HG02973 (cell line): ENCODE measurements around the gene B4GALNT1.
"Not testable (repeated sequence)": the region's sequence is repeated elsewhere in the genome, so short reads cannot be mapped to it uniquely, and the experiment has no call there.

Experiments used
- ATAC-seq: cut with Tn5 transposase; IDR thresholded peaks from one replicate; pipeline ENCODE4 v1.9.1; 2021; ENCODE audit warnings: moderate library complexity; ENCODE audit not compliant: unreplicated experiment

Gene B4GALNT1

GRCh38 chr12:57638096-57638495 lies 5.1 kb upstream of the B4GALNT1 start:
- ATAC-seq = no peak

- no peak for ATAC-seq
These were observed 4.4 kb upstream of the B4GALNT1 start for GRCh38 chr12:57637364-57637763.

GRCh38 chr12:57636731-57637130 lies 3.7 kb upstream of the B4GALNT1 start:
- ATAC-seq = not testable (repeated sequence)

- no peak for ATAC-seq
These were observed 686 bp downstream of the B4GALNT1 start for GRCh38 chr12:57632073-57632957.

GRCh38 chr12:57631566-57632072 lies 1.4 kb downstream of the B4GALNT1 start:
- no peak for ATAC-seq

GRCh38 chr12:57630891-57631433 lies 2.0 kb downstream of the B4GALNT1 start:
- ATAC-seq = no peak

GRCh38 chr12:57629897-57630471 lies 3.0 kb downstream of the B4GALNT1 start:
- ATAC-seq = no peak

- ATAC-seq = no peak
These were observed 4.5 kb downstream of the B4GALNT1 start for GRCh38 chr12:57628280-57629191.

GRCh38 chr12:57627501-57628279 lies 5.3 kb downstream of the B4GALNT1 start:
- ATAC-seq = no peak

GRCh38 chr12:57626921-57627445 lies 6.0 kb downstream of the B4GALNT1 start:
- no peak for ATAC-seq

GRCh38 chr12:57626111-57626920 lies 6.7 kb downstream of the B4GALNT1 start:
- no peak for ATAC-seq

GRCh38 chr12:57625261-57626032 lies 7.6 kb downstream of the B4GALNT1 start:
- no peak for ATAC-seq

GRCh38 chr12:57624441-57625220 lies 8.4 kb downstream of the B4GALNT1 start:
- no peak for ATAC-seq

- no peak for ATAC-seq
These were observed 9.1 kb downstream of the B4GALNT1 start for GRCh38 chr12:57623811-57624390.

GRCh38 chr12:57623385-57623784 lies 9.6 kb downstream of the B4GALNT1 start:
- no peak for ATAC-seq

GRCh38 chr12:57622293-57623245 lies 10.4 kb downstream of the B4GALNT1 start:
- ATAC-seq = no peak
